IMR-90 (cell line): ENCODE measurements around the gene RAD51B. TPM values are rescaled to one million over a fixed set of nuclear protein-coding genes. Genes with fewer than 3 reads are reported as not detected.

Experiments used
- ATAC-seq: fragments of 200-7000 bp; cut with Tn5 transposase; 2 replicates; pipeline ENCODE4 v1.9.1; 2020; ENCODE audit warnings: low read depth, mild to moderate bottlenecking, moderate library complexity
- BruUV-seq: library from RNA; stranded (reverse); fragments of 400-500 nt; replicated peaks from 2 replicates; lab custom pipeline; 2021; lab: Mats Ljungman, UMichigan
- CTCF ChIA-PET: fragments of 300-600 bp; formaldehyde crosslinking; extraction: SDS; loops from one replicate; lab custom pipeline; 2021; ENCODE audit warnings: antibody characterized with exemption; lab: Yijun Ruan, JAX
- POLR2A ChIA-PET: fragments of 300-600 bp; sonication (Branson Sonifier 250); formaldehyde crosslinking; loops from one replicate; lab custom pipeline; 2022; ENCODE audit warnings: antibody characterized with exemption; ENCODE audit not compliant: unreplicated experiment; lab: Charles Lee
- DNase-seq: peaks from one replicate; pipeline ENCODE4 v3.0.0; 2013
- H2AFZ ChIP-seq: replicated peaks from 2 replicates; pipeline ENCODE3; 2013; ENCODE audit warnings: low read length, mild to moderate bottlenecking; ENCODE audit not compliant: poor library complexity
- H2AK5ac ChIP-seq: 2 replicates; pipeline ENCODE4 v1.6.1; 2013; ENCODE audit warnings: low read depth, low read length, inconsistent platforms
- H2AK9ac ChIP-seq: replicated peaks from 2 replicates; pipeline ENCODE3; 2013; ENCODE audit warnings: mild to moderate bottlenecking, low read depth, low read length, moderate library complexity; ENCODE audit not compliant: poor library complexity
- H2BK120ac ChIP-seq: 2 replicates; pipeline ENCODE4 v1.6.1; 2013; ENCODE audit warnings: low read depth, low read length, inconsistent platforms
- H2BK15ac ChIP-seq: 3 replicates; pipeline ENCODE4 v1.6.1; 2013; ENCODE audit warnings: low read depth, low read length, inconsistent platforms
- H2BK20ac ChIP-seq: 2 replicates; pipeline ENCODE4 v1.6.1; 2013; ENCODE audit warnings: low read depth, mild to moderate bottlenecking, inconsistent platforms, low read length, moderate library complexity
- H2BK5ac ChIP-seq: 2 replicates; pipeline ENCODE4 v1.6.1; 2013; ENCODE audit warnings: mild to moderate bottlenecking, low read depth, low read length, inconsistent platforms; ENCODE audit not compliant: poor library complexity, severe bottlenecking
- H3K14ac ChIP-seq: replicated peaks from 2 replicates; pipeline ENCODE4 v1.6.1; 2013; ENCODE audit warnings: low read depth, low read length, inconsistent platforms
- H3K18ac ChIP-seq: 2 replicates; pipeline ENCODE4 v1.6.1; 2013; ENCODE audit warnings: low read depth, low read length, control low read depth
- H3K23ac ChIP-seq: 2 replicates; pipeline ENCODE4 v1.6.1; 2013; ENCODE audit warnings: low read depth, low read length, inconsistent platforms
- H3K27ac ChIP-seq: 2 replicates; pipeline ENCODE4 v1.5.1; 2013; ENCODE audit warnings: mild to moderate bottlenecking, control low read depth, low read length; ENCODE audit not compliant: insufficient read depth
- H3K27me3 ChIP-seq: 2 replicates; pipeline ENCODE4 v1.6.1; 2013; ENCODE audit warnings: low read length; ENCODE audit not compliant: control insufficient read depth, insufficient read depth
- H3K36me3 ChIP-seq: 2 replicates; pipeline ENCODE4 v1.6.1; 2013; ENCODE audit warnings: low read length, mixed read lengths; ENCODE audit not compliant: control insufficient read depth, insufficient read depth
- H3K4ac ChIP-seq: 2 replicates; pipeline ENCODE4 v1.6.1; 2013; ENCODE audit warnings: low read depth, low read length, inconsistent platforms
- H3K4me1 ChIP-seq: 2 replicates; pipeline ENCODE4 v1.6.1; 2013; ENCODE audit warnings: low read length, mixed read lengths; ENCODE audit not compliant: control insufficient read depth, insufficient read depth
- H3K4me2 ChIP-seq: 2 replicates; pipeline ENCODE4 v1.6.1; 2013; ENCODE audit warnings: low read depth, mild to moderate bottlenecking, control low read depth, low read length, moderate library complexity
- H3K4me3 ChIP-seq: 2 replicates; pipeline ENCODE4 v1.5.1; 2013; ENCODE audit warnings: low read depth, mild to moderate bottlenecking, control low read depth, low read length, moderate library complexity; ENCODE audit not compliant: insufficient read depth
- H3K56ac ChIP-seq: 2 replicates; pipeline ENCODE4 v1.6.1; 2013; ENCODE audit warnings: low read length, inconsistent platforms; ENCODE audit not compliant: insufficient read depth; ENCODE audit errors: extremely low read depth
- H3K79me1 ChIP-seq, 2 experiments: 2 replicates each; pipeline ENCODE4 v1.6.1; 2013; ENCODE audit warnings: low read length in 2 of 2, inconsistent platforms in 1 of 2, low read depth in 1 of 2
- H3K9ac ChIP-seq: 2 replicates; pipeline ENCODE4 v1.6.1; 2013; ENCODE audit warnings: low read depth, low read length, control low read depth
- H3K9me1 ChIP-seq: 2 replicates; pipeline ENCODE4 v1.6.1; 2013; ENCODE audit warnings: low read length, inconsistent platforms; ENCODE audit not compliant: insufficient read depth
- H3K9me3 ChIP-seq: 2 replicates; pipeline ENCODE4 v1.6.1; 2013; ENCODE audit warnings: low read length; ENCODE audit not compliant: control insufficient read depth, insufficient read depth
- H4K20me1 ChIP-seq: 2 replicates; pipeline ENCODE4 v1.6.1; 2013; ENCODE audit warnings: low read length, inconsistent platforms; ENCODE audit not compliant: insufficient read depth
- H4K5ac ChIP-seq: 2 replicates; pipeline ENCODE4 v1.6.1; 2013; ENCODE audit warnings: mild to moderate bottlenecking, low read depth, low read length, control low read depth
- H4K8ac ChIP-seq, 2 experiments: 2 replicates each; pipeline ENCODE4 v1.6.1; 2013; ENCODE audit warnings: low read depth in 2 of 2, low read length in 2 of 2, control low read depth in 1 of 2, inconsistent platforms in 1 of 2
- H4K91ac ChIP-seq: 2 replicates; pipeline ENCODE4 v1.6.1; 2013; ENCODE audit warnings: low read depth, low read length, inconsistent platforms; ENCODE audit not compliant: insufficient read depth
- BHLHE40 ChIP-seq: fragments of 150-350 bp; IDR thresholded peaks from 2 replicates; pipeline ENCODE4 v1.6.1; 2016; ENCODE audit warnings: mild to moderate bottlenecking, low read depth, low read length
- CHD1 ChIP-seq: IDR thresholded peaks from 2 replicates; pipeline ENCODE4 v1.6.1; 2012; ENCODE audit warnings: low read depth, low read length, improper control_type of control experiment
- ELK1 ChIP-seq: fragments of 150-350 bp; IDR thresholded peaks from 2 replicates; pipeline ENCODE4 v1.6.1; 2016; ENCODE audit warnings: low read depth, mild to moderate bottlenecking, low read length, moderate library complexity, borderline replicate concordance
- FOS ChIP-seq: fragments of 150-350 bp; IDR thresholded peaks from 2 replicates; pipeline ENCODE4 v1.6.1; 2016; ENCODE audit warnings: low read depth, low read length
- MAFK ChIP-seq: IDR thresholded peaks from 2 replicates; pipeline ENCODE4 v1.6.1; 2012; ENCODE audit warnings: low read depth, low read length, improper control_type of control experiment
- MXI1 ChIP-seq: IDR thresholded peaks from 2 replicates; pipeline ENCODE4 v1.6.1; 2012; ENCODE audit warnings: low read depth, mild to moderate bottlenecking, low read length, moderate library complexity, borderline replicate concordance
- POLR2A ChIP-seq: IDR thresholded peaks from 2 replicates; pipeline ENCODE4 v1.6.1; 2012; ENCODE audit warnings: mild to moderate bottlenecking, low read depth, low read length
- RAD21 ChIP-seq: IDR thresholded peaks from 2 replicates; pipeline ENCODE4 v1.6.1; 2012; ENCODE audit warnings: low read length, improper control_type of control experiment
- RCOR1 ChIP-seq: IDR thresholded peaks from 2 replicates; pipeline ENCODE4 v1.6.1; 2012; ENCODE audit warnings: mild to moderate bottlenecking, low read length, improper control_type of control experiment; ENCODE audit not compliant: insufficient replicate concordance
- RFX5 ChIP-seq: IDR thresholded peaks from 2 replicates; pipeline ENCODE4 v1.8.0; 2012; ENCODE audit warnings: low read depth, mild to moderate bottlenecking, low read length, moderate library complexity
- SMC3 ChIP-seq: fragments of 150-350 bp; IDR thresholded peaks from 2 replicates; pipeline ENCODE4 v1.6.1; 2016; ENCODE audit warnings: low read depth, mild to moderate bottlenecking, antibody characterized with exemption, low read length, moderate library complexity
- WGBS, 2 experiments: methylation state at CpG; one replicate each; pipeline versions ENCODE4 v1.1.5 to v1.1.7; 2013; ENCODE audit warnings: missing lambda C conversion rate in 2 of 2; ENCODE audit not compliant: insufficient read length in 1 of 2; ENCODE audit errors: extremely low coverage in 2 of 2; 5-methylcytosine and 5-hydroxymethylcytosine counted together
- dilution Hi-C: fragments of 300-500 bp; cut with HindIII; formaldehyde crosslinking; loops from one replicate; pipeline ENCODE4 v1.14.3; 2018; ENCODE audit warnings: low sequenced_read_pairs; ENCODE audit not compliant: unreplicated experiment
- in situ Hi-C: fragments of 300-500 bp; cut with MboI; formaldehyde crosslinking; loops from 3 replicates; pipeline ENCODE4 v1.14.3; 2019; ENCODE audit warnings: low sequenced_read_pairs, inconsistent platforms, mixed read lengths
- intact Hi-C: fragments of 100-400 bp; cut with micrococcal nuclease; formaldehyde crosslinking; loops from 2 replicates; pipeline ENCODE4 v1.10.0; 2022
- polyA plus RNA-seq, 3 experiments: library from polyadenylated mRNA; depleted of rRNA; stranded (reverse); fragments of >200 nt; gene quantifications; 2 replicates each; pipeline ENCODE4 v1.2.3, GENCODE V29; 2012; ENCODE audit warnings: low replicate concordance in 1 of 3
- total RNA-seq: library from RNA; depleted of rRNA; stranded (reverse); fragments of >200 nt; gene quantifications from 2 replicates; pipeline ENCODE4 v1.2.3, GENCODE V29; 2012
- TF ChIP-seq, protein P1 (sequence below): conservative IDR thresholded peaks from 2 replicates; pipeline ENCODE4 v1.5.1; 2012; ENCODE audit warnings: mild to moderate bottlenecking, low read depth, low read length, improper control_type of control experiment
- TF ChIP-seq, protein P2 (sequence below): fragments of 150-350 bp; IDR thresholded peaks from 2 replicates; pipeline ENCODE4 v1.6.1; 2017; ENCODE audit warnings: mild to moderate bottlenecking, antibody characterized with exemption, low read length, low read depth

The RAD51B gene
- total and polyA plus RNA-seq, 2 of the 4 experiments (the other 2 are of a cell fraction), result 5.1 to 18.8 TPM

- 0 out of 2 replicates have a peak overlapping the region, but pooled peaks have one; percentile 13 for H3K14ac ChIP-seq
- H3K9me3 ChIP-seq, result no peaks in the 10 kb centered on the region
- H3K4me3 ChIP-seq, result no peak overlapping the region
- no peak overlapping the region for H2AK9ac ChIP-seq
- H4K8ac ChIP-seq, result no peak overlapping the region
- dilution Hi-C loops, result no loop called here
- H2BK120ac ChIP-seq, result no peak overlapping the region
- TF ChIP-seq, protein P1, sequence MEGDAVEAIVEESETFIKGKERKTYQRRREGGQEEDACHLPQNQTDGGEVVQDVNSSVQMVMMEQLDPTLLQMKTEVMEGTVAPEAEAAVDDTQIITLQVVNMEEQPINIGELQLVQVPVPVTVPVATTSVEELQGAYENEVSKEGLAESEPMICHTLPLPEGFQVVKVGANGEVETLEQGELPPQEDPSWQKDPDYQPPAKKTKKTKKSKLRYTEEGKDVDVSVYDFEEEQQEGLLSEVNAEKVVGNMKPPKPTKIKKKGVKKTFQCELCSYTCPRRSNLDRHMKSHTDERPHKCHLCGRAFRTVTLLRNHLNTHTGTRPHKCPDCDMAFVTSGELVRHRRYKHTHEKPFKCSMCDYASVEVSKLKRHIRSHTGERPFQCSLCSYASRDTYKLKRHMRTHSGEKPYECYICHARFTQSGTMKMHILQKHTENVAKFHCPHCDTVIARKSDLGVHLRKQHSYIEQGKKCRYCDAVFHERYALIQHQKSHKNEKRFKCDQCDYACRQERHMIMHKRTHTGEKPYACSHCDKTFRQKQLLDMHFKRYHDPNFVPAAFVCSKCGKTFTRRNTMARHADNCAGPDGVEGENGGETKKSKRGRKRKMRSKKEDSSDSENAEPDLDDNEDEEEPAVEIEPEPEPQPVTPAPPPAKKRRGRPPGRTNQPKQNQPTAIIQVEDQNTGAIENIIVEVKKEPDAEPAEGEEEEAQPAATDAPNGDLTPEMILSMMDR, result no peak
- no peak for TF ChIP-seq POLR2A
- TF ChIP-seq RFX5, result no peak
- no peak for TF ChIP-seq ELK1
- TF ChIP-seq SMC3, result no peak
- TF ChIP-seq BHLHE40, result no peak
- no peak for TF ChIP-seq RCOR1
- TF ChIP-seq RAD21, result no peak
- no peak for TF ChIP-seq FOS
- TF ChIP-seq, protein P2, sequence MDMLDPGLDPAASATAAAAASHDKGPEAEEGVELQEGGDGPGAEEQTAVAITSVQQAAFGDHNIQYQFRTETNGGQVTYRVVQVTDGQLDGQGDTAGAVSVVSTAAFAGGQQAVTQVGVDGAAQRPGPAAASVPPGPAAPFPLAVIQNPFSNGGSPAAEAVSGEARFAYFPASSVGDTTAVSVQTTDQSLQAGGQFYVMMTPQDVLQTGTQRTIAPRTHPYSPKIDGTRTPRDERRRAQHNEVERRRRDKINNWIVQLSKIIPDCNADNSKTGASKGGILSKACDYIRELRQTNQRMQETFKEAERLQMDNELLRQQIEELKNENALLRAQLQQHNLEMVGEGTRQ, result no peak
- TF ChIP-seq MXI1, result no peak
- TF ChIP-seq CHD1, result no peak
- no peak for TF ChIP-seq MAFK
- H4K20me1 ChIP-seq, result no peaks in the 10 kb centered on the region
- POLR2A ChIA-PET, result no interaction called here
- no peak overlapping the region for H2BK5ac ChIP-seq
- no peak overlapping the region for H2AFZ ChIP-seq
- H3K36me3 ChIP-seq, result no peaks in the 10 kb centered on the region
- 0 out of 3 replicates have a peak overlapping the region, but pooled peaks have one; percentile 40 for H2BK15ac ChIP-seq
- no peak overlapping the region for H3K4ac ChIP-seq
- no peak overlapping the region for H3K27ac ChIP-seq
- no peak overlapping the region for H4K5ac ChIP-seq
- H3K4me1 ChIP-seq, result peaks cover 16% of the 10 kb centered on the region
- H3K27me3 ChIP-seq, result no peaks in the 10 kb centered on the region
- in situ Hi-C loops, result no loop called here
- H3K9ac ChIP-seq, result no peak overlapping the region
- WGBS, 2 experiments, result 93% methylated on average over 7 of the region's 11 CpGs; no CpG with 5 or more reads in 1 of the 2 experiments
- H3K56ac ChIP-seq, result no peak overlapping the region
- no peak overlapping the region for H4K91ac ChIP-seq
- no peak overlapping the region for H3K18ac ChIP-seq
- H2AK5ac ChIP-seq, result peak overlapping the region; percentile 24; the same call in 1 of the 2 replicates
- no peak overlapping the region for H3K4me2 ChIP-seq
- DNase-seq, result no peak
- intact Hi-C loops, result no loop called here
- peaks cover 9% of the 10 kb centered on the region for H3K9me1 ChIP-seq
- ATAC-seq, result no peak
- CTCF ChIA-PET, result no interaction called here
- no peak overlapping the region for H3K23ac ChIP-seq
- H3K79me1 ChIP-seq, result no peaks in the 10 kb centered on the region
- no TSS peak for BruUV-seq
- no peak overlapping the region for H2BK20ac ChIP-seq
Measured at GRCh38 chr14:68630611-68631393, 811.2 kb downstream of the RAD51B start.
